Parathyroid adenoma (tissue), 2 donors: Measurements from ENCODE around the gene MCAM.

ENCODE experiments used
- H2AFZ ChIP-seq: fragments of 300-600 bp; sonication (generic); one replicate; pipeline ENCODE4 v1.7.0; 2017; ENCODE audit warnings: antibody characterized with exemption, mild to moderate bottlenecking
- H3K27ac ChIP-seq: fragments of 300-600 bp; sonication (generic); one replicate; pipeline ENCODE4 v1.7.0; 2017
- H3K27me3 ChIP-seq: fragments of 300-600 bp; sonication (generic); one replicate; pipeline ENCODE4 v1.7.0; 2017; ENCODE audit warnings: low read length; ENCODE audit not compliant: control insufficient read depth, insufficient read depth
- H3K36me3 ChIP-seq: fragments of 300-600 bp; sonication (generic); one replicate; pipeline ENCODE4 v1.7.0; 2017; ENCODE audit warnings: low read length; ENCODE audit not compliant: control insufficient read depth, insufficient read depth
- H3K4me1 ChIP-seq: fragments of 300-600 bp; sonication (generic); one replicate; pipeline ENCODE4 v1.7.0; 2017; ENCODE audit warnings: control low read depth
- H3K4me2 ChIP-seq: fragments of 300-600 bp; sonication (generic); one replicate; pipeline ENCODE4 v1.7.0; 2017; ENCODE audit warnings: low read length
- H3K4me3 ChIP-seq: fragments of 300-600 bp; sonication (generic); one replicate; pipeline ENCODE4 v1.7.0; 2017; ENCODE audit warnings: low read depth, low read length
- H3K79me2 ChIP-seq: fragments of 300-600 bp; sonication (generic); one replicate; pipeline ENCODE4 v1.7.0; 2017; ENCODE audit warnings: control low read depth
- H3K9ac ChIP-seq: fragments of 300-600 bp; sonication (generic); one replicate; pipeline ENCODE4 v1.7.0; 2017; ENCODE audit warnings: mild to moderate bottlenecking
- H3K9me3 ChIP-seq: fragments of 300-600 bp; sonication (generic); one replicate; pipeline ENCODE4 v1.7.0; 2017; ENCODE audit warnings: low read length; ENCODE audit not compliant: control insufficient read depth
- TF ChIP-seq, protein P1 (sequence below): fragments of 300-600 bp; sonication (generic); IDR thresholded peaks from one replicate; pipeline ENCODE4 v1.7.0; 2017; ENCODE audit warnings: antibody characterized with exemption, mild to moderate bottlenecking
- donor health status: primary hyperparathyroidism.

MCAM gene

DNA sequence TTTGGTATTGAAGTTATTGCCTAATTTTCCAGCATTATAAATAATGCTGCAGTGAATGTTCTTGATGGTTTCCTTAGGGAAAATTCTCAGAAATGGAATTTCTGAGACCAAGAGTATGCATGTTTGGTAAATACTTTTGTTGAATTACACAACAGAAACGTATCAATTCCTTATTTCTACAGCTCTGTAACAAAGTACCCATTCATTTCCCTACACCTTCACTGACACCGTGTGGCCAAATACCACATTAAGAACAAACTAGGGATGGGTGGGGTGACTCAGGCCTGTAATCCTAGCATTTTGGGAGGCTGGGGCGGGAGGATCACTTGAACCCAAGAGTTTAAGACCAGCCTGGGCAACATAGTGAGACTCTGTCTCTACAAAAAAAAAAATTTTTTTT lies 21.8 kb downstream of the MCAM start:
- Histone ChIP-seq H3K36me3 (no peaks in the 10 kb centered on the region), H3K4me3 (no peak overlapping the region), H3K79me2 (no peaks in the 10 kb centered on the region), H3K27ac (no peak overlapping the region), H3K9ac (no peak overlapping the region), H2AFZ (no peak overlapping the region), H3K4me1 (no peaks in the 10 kb centered on the region), H3K9me3 (no peaks in the 10 kb centered on the region), H3K4me2 (no peak overlapping the region), H3K27me3 (no peaks in the 10 kb centered on the region)
- TF ChIP-seq, protein P1, sequence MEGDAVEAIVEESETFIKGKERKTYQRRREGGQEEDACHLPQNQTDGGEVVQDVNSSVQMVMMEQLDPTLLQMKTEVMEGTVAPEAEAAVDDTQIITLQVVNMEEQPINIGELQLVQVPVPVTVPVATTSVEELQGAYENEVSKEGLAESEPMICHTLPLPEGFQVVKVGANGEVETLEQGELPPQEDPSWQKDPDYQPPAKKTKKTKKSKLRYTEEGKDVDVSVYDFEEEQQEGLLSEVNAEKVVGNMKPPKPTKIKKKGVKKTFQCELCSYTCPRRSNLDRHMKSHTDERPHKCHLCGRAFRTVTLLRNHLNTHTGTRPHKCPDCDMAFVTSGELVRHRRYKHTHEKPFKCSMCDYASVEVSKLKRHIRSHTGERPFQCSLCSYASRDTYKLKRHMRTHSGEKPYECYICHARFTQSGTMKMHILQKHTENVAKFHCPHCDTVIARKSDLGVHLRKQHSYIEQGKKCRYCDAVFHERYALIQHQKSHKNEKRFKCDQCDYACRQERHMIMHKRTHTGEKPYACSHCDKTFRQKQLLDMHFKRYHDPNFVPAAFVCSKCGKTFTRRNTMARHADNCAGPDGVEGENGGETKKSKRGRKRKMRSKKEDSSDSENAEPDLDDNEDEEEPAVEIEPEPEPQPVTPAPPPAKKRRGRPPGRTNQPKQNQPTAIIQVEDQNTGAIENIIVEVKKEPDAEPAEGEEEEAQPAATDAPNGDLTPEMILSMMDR: no peak

DNA sequence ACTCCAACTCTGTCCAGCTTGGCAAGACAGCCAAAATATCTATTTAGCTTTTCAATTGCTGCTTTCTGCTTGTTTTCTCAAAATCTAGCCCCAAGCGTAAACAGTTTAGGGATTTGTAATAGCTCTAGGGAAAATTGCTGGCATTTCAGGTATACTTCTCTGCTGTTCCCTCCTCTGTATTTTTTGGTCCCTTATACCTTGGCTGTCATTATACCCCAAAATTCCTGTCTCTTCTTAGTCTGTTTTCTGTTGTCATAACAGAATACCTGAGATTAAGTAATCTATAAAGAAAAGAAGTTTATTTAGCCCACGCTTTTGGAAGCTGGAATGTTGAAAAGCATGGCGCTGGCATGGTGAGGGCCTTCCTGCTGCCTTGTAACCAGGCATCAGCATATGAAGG lies 23.5 kb downstream of the MCAM start:
- Histone ChIP-seq H3K4me2 (no peak overlapping the region), H3K27me3 (no peaks in the 10 kb centered on the region), H3K79me2 (no peaks in the 10 kb centered on the region), H3K4me1 (no peaks in the 10 kb centered on the region), H3K4me3 (no peak overlapping the region), H3K27ac (no peak overlapping the region), H3K9me3 (no peaks in the 10 kb centered on the region), H3K36me3 (no peaks in the 10 kb centered on the region), H3K9ac (no peak overlapping the region), H2AFZ (no peak overlapping the region)
- TF ChIP-seq, protein P1: no peak

DNA sequence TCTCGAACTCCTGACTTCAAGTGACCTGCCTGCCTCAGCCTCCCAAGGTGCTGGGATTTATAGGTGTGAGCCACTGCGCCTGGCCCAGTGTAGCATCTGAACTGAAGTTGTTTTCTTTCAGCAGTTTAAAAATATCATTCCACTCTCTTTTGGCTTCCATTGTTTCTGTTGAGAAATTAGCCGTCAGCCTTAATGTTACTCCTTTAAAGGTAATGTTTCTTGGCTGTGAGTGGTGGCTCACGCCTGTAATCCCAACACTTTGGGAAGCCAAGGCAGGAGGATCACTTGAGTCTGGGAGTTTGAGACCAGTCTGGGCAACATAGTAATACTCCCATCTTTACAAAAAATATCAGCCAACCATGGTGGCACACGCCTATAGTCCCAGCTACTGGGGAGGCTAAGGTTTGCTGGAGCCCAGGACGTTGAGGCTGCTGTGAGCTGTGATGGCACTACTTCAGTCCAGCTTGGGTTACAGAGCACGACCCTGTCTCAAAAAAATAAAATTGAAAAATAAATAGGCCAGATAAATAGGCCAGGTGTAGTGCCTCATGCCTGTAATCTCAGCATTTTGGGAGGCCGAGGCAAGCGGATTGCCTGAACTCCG lies 25.9 kb downstream of the MCAM start:
- Histone ChIP-seq H3K4me2 (no peak overlapping the region), H3K4me1 (peaks cover 6% of the 10 kb centered on the region), H3K27me3 (no peaks in the 10 kb centered on the region), H3K27ac (no peak overlapping the region), H3K79me2 (no peaks in the 10 kb centered on the region), H3K9ac (no peak overlapping the region), H3K36me3 (no peaks in the 10 kb centered on the region), H2AFZ (no peak overlapping the region), H3K9me3 (no peaks in the 10 kb centered on the region), H3K4me3 (no peak overlapping the region)
- TF ChIP-seq, protein P1: no peak

DNA sequence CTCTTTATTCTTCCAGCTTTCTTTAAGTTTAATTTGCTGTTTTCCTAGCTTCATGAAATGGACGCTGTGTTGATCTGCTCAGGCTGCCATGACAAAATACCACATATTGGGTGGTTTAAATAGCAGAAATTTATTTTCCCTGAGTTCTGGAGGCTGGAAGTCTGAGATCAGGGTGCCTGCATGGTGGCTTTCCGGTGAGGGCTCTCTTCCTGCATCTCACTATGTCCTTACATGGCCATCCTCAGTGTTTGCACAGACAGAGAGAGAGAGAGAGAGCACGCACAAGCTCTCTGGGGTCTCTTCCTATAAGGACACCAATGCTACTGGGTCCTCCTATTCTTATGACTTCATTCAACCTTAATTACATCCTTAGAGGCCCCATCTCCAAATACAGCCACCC lies 28.7 kb downstream of the MCAM start:
- Histone ChIP-seq H3K27ac (peak overlapping the region; percentile 49), H2AFZ (no peak overlapping the region), H3K79me2 (no peaks in the 10 kb centered on the region), H3K4me1 (peaks cover 6% of the 10 kb centered on the region), H3K9me3 (no peaks in the 10 kb centered on the region), H3K27me3 (no peaks in the 10 kb centered on the region), H3K36me3 (no peaks in the 10 kb centered on the region), H3K4me3 (no peak overlapping the region), H3K4me2 (no peak overlapping the region), H3K9ac (no peak overlapping the region)
- TF ChIP-seq, protein P1: no peak

DNA sequence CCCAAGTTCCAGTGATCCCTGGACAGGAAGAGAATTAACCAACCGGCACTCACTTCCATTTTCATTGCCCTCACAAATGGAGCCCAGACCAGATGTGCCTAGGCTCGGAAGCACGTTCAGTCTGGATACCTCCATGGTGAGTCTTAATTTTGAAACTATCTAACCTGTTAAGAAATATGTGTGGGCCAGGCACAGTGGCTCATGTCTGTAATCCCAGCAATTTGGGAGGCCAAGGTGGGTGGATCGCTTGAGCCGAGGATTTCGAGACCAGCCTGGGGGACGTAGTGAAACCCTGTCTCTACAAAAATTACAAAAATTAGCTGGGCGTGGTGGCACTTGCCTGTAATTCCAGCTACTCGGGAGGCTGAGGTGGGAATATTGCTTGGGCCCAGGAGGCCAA lies 31.5 kb downstream of the MCAM start:
- TF ChIP-seq, protein P1: no peak
- Histone ChIP-seq H3K9me3 (no peaks in the 10 kb centered on the region), H3K4me1 (peaks cover 6% of the 10 kb centered on the region), H3K36me3 (no peaks in the 10 kb centered on the region), H3K27ac (no peak overlapping the region), H3K79me2 (no peaks in the 10 kb centered on the region), H3K4me3 (no peak overlapping the region), H3K9ac (no peak overlapping the region), H2AFZ (no peak overlapping the region), H3K4me2 (no peak overlapping the region), H3K27me3 (no peaks in the 10 kb centered on the region)
